SH-SY5Y (cell line): ENCODE data around the gene SYTL2.

Experiments used
- GATA2 ChIP-seq: IDR thresholded peaks from 2 replicates; pipeline ENCODE4 v1.6.1; 2011; ENCODE audit warnings: mild to moderate bottlenecking, low read depth, low read length
- GATA3 ChIP-seq: IDR thresholded peaks from 2 replicates; pipeline ENCODE4 v1.6.1; 2011; ENCODE audit warnings: low read depth, mild to moderate bottlenecking, low read length, moderate library complexity

- TF ChIP-seq GATA2 (no peak), GATA3 (no peak)
These were observed 43.5 kb downstream of the SYTL2 start for GRCh38 chr11:85767246-85767945.
